ENCODE measurements around the gene TRIOBP. TPM values are rescaled to one million over a fixed set of nuclear protein-coding genes. Genes with fewer than 3 reads are reported as not detected.

The TRIOBP gene
- total and polyA plus RNA-seq, 7 donors = 19.1 to 42.7 (median 24.6) TPM

- Histone ChIP-seq H3K4me3 (no peak overlapping the region), H3K9me3 (no peaks in the 10 kb centered on the region), H3K27me3 (ENCODE audit: insufficient read depth in 3 of 3, low read length in 2 of 3) (no peaks in the 10 kb centered on the region), H3K27ac (no peak overlapping the region), H3K4me1 (peaks cover 6% of the 10 kb centered on the region), H3K36me3 (ENCODE audit: insufficient read depth in 1 of 2, low read depth in 1 of 2) (no peaks in the 10 kb centered on the region)
- intact Hi-C loops (cut with DNase I) = no loop called here
- ATAC-seq = no peak
- TF ChIP-seq CTCF (IDR thresholded peaks at IDR 0.05) = no peak
- 92 to 96% (median 93%) methylated on average over 24 to 25 of the region's 25 CpGs for WGBS, 3 donors
- DNase-seq = no peak
These were observed 28.8 kb downstream of the TRIOBP start for GRCh38 chr22:37725551-37726240.

- TF ChIP-seq CTCF (IDR thresholded peaks at IDR 0.05) = no peak
- Histone ChIP-seq H3K4me1 (peaks cover 6% of the 10 kb centered on the region), H3K27ac (no peak overlapping the region), H3K36me3 (ENCODE audit: insufficient read depth in 1 of 2, low read depth in 1 of 2) (no peaks in the 10 kb centered on the region), H3K9me3 (no peaks in the 10 kb centered on the region), H3K27me3 (ENCODE audit: insufficient read depth in 3 of 3, low read length in 2 of 3) (no peaks in the 10 kb centered on the region), H3K4me3 (no peak overlapping the region)
- ATAC-seq (peak in 1 of 4 donors; percentile 21), DNase-seq (no peak)
- 88 to 91% (median 90%) methylated on average over 20 of the region's 20 CpGs for WGBS, 3 donors
- intact Hi-C loops (cut with DNase I) = no loop called here
These were observed 29.5 kb downstream of the TRIOBP start for GRCh38 chr22:37726241-37726887.

GRCh38 chr22:37728620-37729019, 31.8 kb downstream of the TRIOBP start:
- ATAC-seq (peak in 2 of 4 donors; percentile 16 to 35), DNase-seq (no peak)
- no peaks in the 10 kb centered on the region for H3K27me3 ChIP-seq (ENCODE audit: insufficient read depth in 3 of 3, low read length in 2 of 3)
- WGBS, 3 donors = 98 to 100% (median 100%) methylated on average over 1 of the region's 1 CpG
- no peaks in the 10 kb centered on the region for H3K9me3 ChIP-seq
- H3K27ac ChIP-seq = no peak overlapping the region
- no peaks in the 10 kb centered on the region for H3K36me3 ChIP-seq (ENCODE audit: insufficient read depth in 1 of 2, low read depth in 1 of 2)
- no peak for TF ChIP-seq CTCF (IDR thresholded peaks at IDR 0.05)
- intact Hi-C loops (cut with DNase I) = no loop called here
- peaks cover 6% of the 10 kb centered on the region for H3K4me1 ChIP-seq
- H3K4me3 ChIP-seq = no peak overlapping the region

GRCh38 chr22:37731804-37732471, 35.1 kb downstream of the TRIOBP start:
- 88 to 91% (median 89%) methylated on average over 13 of the region's 13 CpGs for WGBS, 3 donors
- H3K27ac ChIP-seq = no peak overlapping the region
- intact Hi-C loops (cut with DNase I) = no loop called here

More at GRCh38 chr22:37731804-37732471, 35.1 kb downstream of the TRIOBP start:
- H3K4me3 ChIP-seq = no peak overlapping the region
- DNase-seq (no peak), ATAC-seq (no peak)
- no peaks in the 10 kb centered on the region for H3K27me3 ChIP-seq (ENCODE audit: insufficient read depth in 3 of 3, low read length in 2 of 3)
- no peak for TF ChIP-seq CTCF (IDR thresholded peaks at IDR 0.05)
- no peaks in the 10 kb centered on the region for H3K36me3 ChIP-seq (ENCODE audit: insufficient read depth in 1 of 2, low read depth in 1 of 2)
- H3K9me3 ChIP-seq = no peaks in the 10 kb centered on the region
- peaks cover 6% of the 10 kb centered on the region for H3K4me1 ChIP-seq
